Measurements from ENCODE around the gene NDRG2.
"Not testable (repeated sequence)": the region's sequence is repeated elsewhere in the genome, so short reads cannot be mapped to it uniquely, and the experiment has no call there.

The NDRG2 gene

GRCh38 chr14:21033133-21033698 is 8.4 kb upstream of the NDRG2 start:
- DNase-seq: no peak

GRCh38 chr14:21032326-21033132 is 7.7 kb upstream of the NDRG2 start:
- DNase-seq: no peak

DNA sequence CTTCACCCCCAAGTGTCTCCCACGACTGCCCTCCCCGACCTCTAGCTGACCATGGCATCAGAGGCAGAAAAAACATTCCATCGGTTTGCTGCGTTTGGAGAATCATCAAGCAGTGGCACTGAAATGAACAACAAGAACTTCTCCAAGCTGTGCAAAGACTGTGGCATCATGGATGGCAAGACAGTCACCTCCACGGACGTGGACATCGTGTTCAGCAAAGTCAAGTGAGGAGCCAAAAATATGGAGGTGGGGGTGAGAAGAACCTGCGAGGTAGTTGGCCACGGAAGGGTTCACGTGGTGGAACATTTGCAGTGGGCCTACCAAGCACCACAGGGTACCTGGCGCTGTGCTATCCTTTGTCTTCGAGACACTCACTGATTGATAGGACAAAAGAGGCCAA is 5.7 kb upstream of the NDRG2 start:
- DNase-seq: no peak

DNA sequence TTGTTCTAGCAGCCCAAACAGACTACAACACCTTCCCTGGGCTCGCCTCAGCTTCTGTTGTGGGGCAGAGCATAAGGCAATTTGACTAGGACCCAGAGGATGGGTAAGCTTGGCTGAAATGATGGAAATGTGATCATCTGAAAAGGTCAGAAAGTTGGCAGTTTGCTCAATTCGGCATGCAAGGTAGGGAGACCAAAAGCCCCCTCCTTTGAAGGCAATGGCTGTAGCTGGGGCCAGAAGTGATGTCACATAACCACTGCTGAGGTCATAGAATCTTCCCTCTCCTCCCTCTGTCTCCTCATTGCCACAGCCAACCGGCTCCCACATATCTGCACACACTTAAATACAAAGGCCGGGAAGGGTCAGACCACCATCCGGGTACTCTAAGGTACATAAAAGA is 5.1 kb upstream of the NDRG2 start, which contains the start of gene TPPP2:
Gene TPPP2 (plus strand): TSS at position 301 of the 400 bp plus-strand sequence. CDS start 365 bp downstream, outside the sequence.
- DNase-seq: no peak

GRCh38 chr14:21026988-21027315 is 2.1 kb upstream of the NDRG2 start:
- DNase-seq: no peak

DNA sequence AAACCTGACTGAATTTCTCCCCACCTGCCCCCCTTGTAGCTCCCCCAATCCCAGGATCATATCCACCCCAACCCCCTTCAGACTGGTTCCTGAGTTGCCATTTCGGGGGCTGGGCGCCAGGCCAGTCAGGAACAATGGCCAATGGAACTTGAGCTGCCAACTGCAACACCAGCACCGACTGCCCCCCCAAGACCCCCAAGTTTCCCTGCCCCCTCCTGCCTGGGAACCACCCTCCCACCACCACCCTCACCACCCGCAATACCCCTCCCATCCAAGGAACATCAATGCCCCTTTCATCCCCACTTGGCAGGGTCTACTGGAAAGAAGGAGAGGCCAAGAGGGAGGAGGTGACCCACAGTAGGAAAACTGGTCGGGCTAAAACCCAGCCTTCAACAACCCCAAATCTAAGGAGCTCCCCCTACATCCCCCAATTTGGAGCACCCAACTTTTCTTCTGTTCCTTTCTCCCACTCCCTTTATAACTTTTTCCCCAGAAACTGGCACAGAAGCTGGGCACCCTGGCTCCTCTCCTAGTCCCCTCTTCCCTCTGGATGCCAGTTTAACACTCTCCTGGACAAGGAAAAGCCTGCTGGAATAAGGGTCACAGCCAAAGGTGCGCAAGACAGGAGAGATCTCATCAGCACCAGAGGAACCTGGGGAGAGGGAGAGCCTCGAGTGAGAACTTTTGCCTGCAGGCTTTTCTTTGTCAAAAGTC is 1.6 kb upstream of the NDRG2 start:
- no peak for DNase-seq

GRCh38 chr14:21025371-21026273 is 761 bp upstream of the NDRG2 start:
- DNase-seq: no peak

GRCh38 chr14:21023817-21024584 is 860 bp downstream of the NDRG2 start:
- DNase-seq: no peak

GRCh38 chr14:21023174-21023573 is 1.7 kb downstream of the NDRG2 start:
- no peak for DNase-seq

GRCh38 chr14:21022686-21023085 is 2.2 kb downstream of the NDRG2 start:
- no peak for DNase-seq

GRCh38 chr14:21020977-21021545 is 3.8 kb downstream of the NDRG2 start:
- DNase-seq: no peak

DNA sequence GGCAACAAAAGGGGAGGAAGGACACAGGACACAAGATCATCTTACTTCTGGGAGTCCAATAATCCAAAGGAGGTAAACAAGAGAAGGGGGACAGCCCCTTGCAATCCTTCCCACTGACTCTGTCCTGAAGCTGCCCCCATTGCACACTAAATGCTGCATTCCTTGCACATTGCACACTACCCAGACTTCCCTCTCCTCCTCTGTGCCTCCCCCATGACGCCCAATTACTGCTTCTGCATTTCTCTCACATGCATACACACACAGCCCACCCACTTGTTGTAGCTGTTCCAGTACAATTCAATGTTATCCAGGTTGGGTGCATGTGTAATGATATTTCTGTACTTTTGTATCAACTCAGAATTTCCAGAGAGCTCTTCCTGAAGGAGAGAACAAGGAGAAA is 5.5 kb downstream of the NDRG2 start:
- DNase-seq: no peak

DNA sequence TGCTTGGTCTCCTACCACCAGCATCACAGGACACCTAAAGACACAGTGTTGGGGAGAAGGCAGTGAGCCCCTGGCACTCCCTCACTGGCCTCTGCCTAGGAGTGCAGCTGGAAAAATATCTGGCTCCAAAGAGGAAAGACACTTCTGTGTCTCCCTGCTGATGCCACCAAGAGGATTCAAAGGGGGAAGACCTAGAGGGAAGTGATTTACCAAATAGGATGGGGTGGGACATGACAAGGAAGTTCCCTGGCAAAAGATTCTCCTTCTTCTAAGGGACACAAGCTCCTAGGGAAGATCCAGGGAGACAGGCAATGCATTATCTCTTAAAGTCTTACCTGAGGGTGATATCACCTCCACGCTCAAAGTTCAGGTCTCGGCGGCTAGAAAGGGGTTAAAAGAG is 6.1 kb downstream of the NDRG2 start:
- DNase-seq: no peak

DNA sequence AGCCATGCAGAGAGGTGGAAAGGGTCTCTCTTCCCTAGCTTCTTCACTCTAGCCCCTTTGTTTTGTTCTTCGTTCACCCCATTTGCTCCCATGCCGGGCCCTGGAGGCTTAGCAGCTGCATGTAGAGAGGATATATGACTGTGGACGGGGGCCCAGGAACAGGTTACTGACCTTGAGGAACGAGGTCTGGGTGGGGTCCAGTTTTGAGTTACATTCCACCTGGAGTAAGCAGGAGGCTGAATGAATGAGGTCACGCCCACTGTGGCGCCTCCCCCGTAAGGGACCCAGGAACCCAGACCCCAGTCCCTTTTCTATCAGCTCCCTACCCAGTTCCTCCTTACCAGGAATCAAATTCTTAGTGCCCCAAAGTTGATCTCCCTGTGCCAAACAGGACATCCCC is 6.6 kb downstream of the NDRG2 start:
- DNase-seq: no peak

GRCh38 chr14:21017528-21018245 is 7.2 kb downstream of the NDRG2 start:
- DNase-seq: no peak

DNA sequence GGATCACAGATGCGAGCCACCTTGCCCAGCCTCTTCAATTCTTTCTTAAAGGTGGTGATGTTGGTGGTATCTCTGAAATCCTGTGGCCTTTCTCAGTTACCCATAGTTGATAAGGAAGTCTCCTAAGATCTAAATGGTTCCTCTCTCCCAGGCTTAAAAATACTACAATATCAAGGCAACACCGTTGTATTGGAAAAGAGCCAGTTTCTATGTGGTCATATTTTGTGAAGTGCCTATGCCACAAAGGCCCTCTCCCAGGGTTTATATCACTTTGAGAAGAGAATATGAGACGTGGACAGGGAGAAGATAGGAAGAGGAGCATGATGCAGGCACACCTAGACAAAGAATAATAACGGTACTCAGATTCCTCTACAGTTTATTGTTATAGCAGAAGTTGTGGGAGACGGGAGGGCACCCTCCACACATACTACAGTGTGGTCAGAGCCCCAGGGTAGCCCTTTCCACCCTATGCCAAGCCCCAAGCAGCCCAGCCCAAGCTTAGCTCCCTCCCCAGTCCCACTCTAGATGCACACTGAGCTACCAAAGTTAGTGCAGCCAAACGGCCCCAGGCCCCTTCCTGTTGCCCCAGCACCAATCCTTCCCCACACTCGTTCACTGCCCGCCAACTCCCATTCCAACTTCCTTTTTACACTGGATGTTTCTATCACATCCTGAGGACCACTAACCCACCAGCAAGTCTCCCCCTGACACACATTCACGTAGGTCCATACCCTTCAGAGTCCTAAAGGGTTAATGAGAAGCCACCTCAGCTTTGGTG is 8.3 kb downstream of the NDRG2 start:
- no peak for DNase-seq

GRCh38 chr14:21015312-21015711 is 9.5 kb downstream of the NDRG2 start:
- no peak for DNase-seq

DNA sequence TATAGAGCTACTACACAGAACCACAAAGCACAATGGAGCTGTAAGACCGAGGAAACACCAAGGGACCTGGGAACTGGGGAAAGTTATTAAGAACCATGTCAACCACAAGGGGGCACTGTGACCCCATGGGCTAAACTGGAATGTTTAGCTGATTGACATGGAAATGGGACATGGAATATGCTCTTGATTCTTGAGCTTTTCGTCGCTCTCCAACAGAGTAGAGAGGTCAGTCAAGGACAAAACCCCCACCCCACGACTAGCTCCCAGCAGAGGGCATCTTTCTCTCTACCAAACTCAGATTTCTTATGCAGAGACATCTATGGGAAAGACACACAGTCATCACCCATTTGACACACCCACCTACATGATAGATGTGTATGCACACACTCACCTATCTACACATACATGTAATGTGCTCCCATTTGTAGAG is 10.1 kb downstream of the NDRG2 start:
- peak; percentile 73 for DNase-seq

- DNase-seq: no peak
Measured at GRCh38 chr14:21011136-21011535, 13.7 kb downstream of the NDRG2 start.

DNA sequence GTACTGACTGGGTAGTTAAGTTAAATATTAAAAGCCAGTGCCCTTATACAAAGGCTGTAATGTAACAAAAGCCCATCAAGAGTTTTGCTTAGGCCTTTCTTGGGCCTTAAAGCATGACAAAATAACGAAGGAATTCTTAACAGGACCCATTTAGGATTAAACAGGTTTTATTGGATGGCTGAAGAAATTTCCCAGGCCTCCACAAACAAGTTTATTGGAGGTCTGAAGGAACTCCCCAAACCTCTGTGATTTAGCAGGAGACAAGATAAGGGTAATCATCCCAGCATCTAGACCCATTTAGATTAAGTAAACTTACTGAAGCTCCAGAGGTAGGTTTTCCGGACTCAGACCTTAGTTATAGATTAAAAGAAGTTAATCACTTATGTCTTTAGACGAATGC is 15.1 kb downstream of the NDRG2 start:
- DNase-seq: not testable (repeated sequence)

Measured in stimulated activated CD4-positive, alpha-beta T cell treated with anti-CD3 and anti-CD28 coated beads, Interleukin-1b, Interleukin-23, amount 100 ng/mL, for 48 hours (primary cell).